ENCODE data around the gene RAMP3. TPM values are rescaled to one million over a fixed set of nuclear protein-coding genes. Genes with fewer than 3 reads are reported as not detected.

Gene RAMP3
- total and polyA plus RNA-seq, 8 donors = 2.6 to 21.8 (median 11.1) TPM

DNA sequence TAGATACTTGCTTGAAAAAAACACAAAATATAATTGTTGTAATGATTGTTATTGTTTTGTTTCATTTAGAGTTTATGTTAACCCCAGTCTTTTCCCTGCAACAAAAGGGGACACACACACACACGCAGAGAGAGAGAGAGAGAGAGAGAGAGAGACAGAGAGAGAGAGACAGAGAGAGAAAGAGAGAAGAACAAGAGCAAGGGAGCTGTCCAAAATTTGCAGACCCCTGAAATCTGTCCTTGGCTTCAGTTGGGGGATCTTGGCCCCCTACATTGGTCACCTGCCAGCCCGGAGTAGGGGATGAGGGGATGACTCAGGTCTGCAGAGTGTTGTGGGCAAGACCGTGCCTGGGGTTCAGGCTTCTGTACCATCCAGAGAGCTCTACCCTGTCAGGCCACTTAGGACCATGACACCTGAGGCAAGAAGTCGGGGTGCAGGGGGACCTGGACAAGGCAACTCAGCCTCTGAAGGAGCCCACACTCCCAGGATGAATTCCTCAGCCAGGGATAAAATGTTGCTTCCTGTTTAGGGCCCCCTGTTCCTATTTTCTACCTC, 73.1 kb downstream of the RAMP3 start:
- no peaks in the 10 kb centered on the region for H3K9me3 ChIP-seq
- H3K4me3 ChIP-seq = no peak overlapping the region
- H3K4me1 ChIP-seq = no peaks in the 10 kb centered on the region
- 54 to 69% (median 60%) methylated on average over 4 of the region's 4 CpGs for WGBS, 5 donors
- intact Hi-C loops (cut with DNase I; ENCODE audit: low total_unique reads) = no loop called here
- TF ChIP-seq EP300 (IDR thresholded peaks at IDR 0.05) (no peak), POLR2A (IDR thresholded peaks at IDR 0.05) (no peak), POLR2AphosphoS5 (IDR thresholded peaks at IDR 0.05) (no peak)
- TF ChIP-seq, protein P1, sequence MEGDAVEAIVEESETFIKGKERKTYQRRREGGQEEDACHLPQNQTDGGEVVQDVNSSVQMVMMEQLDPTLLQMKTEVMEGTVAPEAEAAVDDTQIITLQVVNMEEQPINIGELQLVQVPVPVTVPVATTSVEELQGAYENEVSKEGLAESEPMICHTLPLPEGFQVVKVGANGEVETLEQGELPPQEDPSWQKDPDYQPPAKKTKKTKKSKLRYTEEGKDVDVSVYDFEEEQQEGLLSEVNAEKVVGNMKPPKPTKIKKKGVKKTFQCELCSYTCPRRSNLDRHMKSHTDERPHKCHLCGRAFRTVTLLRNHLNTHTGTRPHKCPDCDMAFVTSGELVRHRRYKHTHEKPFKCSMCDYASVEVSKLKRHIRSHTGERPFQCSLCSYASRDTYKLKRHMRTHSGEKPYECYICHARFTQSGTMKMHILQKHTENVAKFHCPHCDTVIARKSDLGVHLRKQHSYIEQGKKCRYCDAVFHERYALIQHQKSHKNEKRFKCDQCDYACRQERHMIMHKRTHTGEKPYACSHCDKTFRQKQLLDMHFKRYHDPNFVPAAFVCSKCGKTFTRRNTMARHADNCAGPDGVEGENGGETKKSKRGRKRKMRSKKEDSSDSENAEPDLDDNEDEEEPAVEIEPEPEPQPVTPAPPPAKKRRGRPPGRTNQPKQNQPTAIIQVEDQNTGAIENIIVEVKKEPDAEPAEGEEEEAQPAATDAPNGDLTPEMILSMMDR (IDR thresholded peaks at IDR 0.05) = no peak
- H3K27ac ChIP-seq = no peak overlapping the region
- DNase-seq = no peak
- H3K27me3 ChIP-seq = peaks cover 0 to 17% (median 4%) of the 10 kb centered on the region in 3 donors
- H3K36me3 ChIP-seq = no peaks in the 10 kb centered on the region

DNA sequence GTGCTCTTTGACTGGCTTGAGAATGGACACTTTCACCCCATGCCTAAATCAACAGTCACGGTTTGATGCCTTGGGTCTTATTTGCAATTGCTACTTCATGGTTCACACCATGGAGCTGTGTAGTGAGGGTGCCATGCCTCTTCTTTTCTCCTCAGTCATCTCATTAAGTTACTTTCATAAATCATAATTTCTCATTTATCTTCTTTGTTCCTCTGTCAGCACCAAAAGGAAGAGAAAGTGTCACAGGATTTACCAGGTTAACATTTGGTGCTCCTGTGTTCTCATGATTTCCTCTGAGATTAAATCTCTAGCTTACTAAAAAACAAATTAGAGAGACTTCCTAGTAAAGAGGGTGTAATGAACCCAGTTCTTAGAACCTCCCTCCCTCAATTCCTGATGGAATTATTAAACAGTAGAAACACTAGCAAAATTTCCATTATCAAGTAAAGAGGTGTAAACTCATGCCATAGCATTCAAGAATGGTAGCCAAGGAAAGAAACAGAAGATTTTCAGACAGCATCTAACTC, 75.7 kb downstream of the RAMP3 start:
- no peak for TF ChIP-seq EP300 (IDR thresholded peaks at IDR 0.05)
- TF ChIP-seq, protein P1 (IDR thresholded peaks at IDR 0.05) = no peak
- TF ChIP-seq POLR2A (IDR thresholded peaks at IDR 0.05) = no peak
- no peak for TF ChIP-seq POLR2AphosphoS5 (IDR thresholded peaks at IDR 0.05)
- DNase-seq = no peak
- Histone ChIP-seq H3K27ac (no peak overlapping the region), H3K9me3 (no peaks in the 10 kb centered on the region), H3K36me3 (no peaks in the 10 kb centered on the region), H3K4me3 (no peak overlapping the region), H3K4me1 (no peaks in the 10 kb centered on the region), H3K27me3 (peaks cover 0 to 19% (median 10%) of the 10 kb centered on the region in 3 donors)
- intact Hi-C loops (cut with DNase I; ENCODE audit: low total_unique reads) = no loop called here
- 63 to 81% (median 67%) methylated on average over 1 of the region's 1 CpG for WGBS, 5 donors

Other genes starting within 250 kb of the RAMP3 start
- 10 to 100 TPM in 1 of 5 donors, 1 to 10 TPM in 4; 1.7 to 16.7 (median 4.0) TPM for gene MYO1G, start 178.8 kb upstream of the RAMP3 start, total RNA-seq
- gene MYO1G, start 178.8 kb upstream of the RAMP3 start, polyA plus RNA-seq = 1 to 10 TPM; 2.0 to 3.4 (median 3.2) TPM
- 10 to 100 TPM in 4 of 5 donors, 1 to 10 TPM in 1; 1.8 to 31.7 (median 17.2) TPM for gene CCM2, start 157.6 kb upstream of the RAMP3 start, total RNA-seq
- 10 to 100 TPM; 33.1 to 39.0 (median 38.7) TPM for gene CCM2, start 157.6 kb upstream of the RAMP3 start, polyA plus RNA-seq
- 10 to 100 TPM in 1 of 5 donors, 1 to 10 TPM in 2, under 1 TPM in 2; 0.29 to 24.1 (median 3.0) TPM for gene NACAD, start 68.8 kb upstream of the RAMP3 start, total RNA-seq
- gene NACAD, start 68.8 kb upstream of the RAMP3 start, polyA plus RNA-seq = 1 to 10 TPM in 1 of 3 donors, under 1 TPM in 2; 0.76 to 1.2 (median 0.98) TPM
- gene TBRG4, start 46.1 kb upstream of the RAMP3 start, total RNA-seq = 100 to 1,000 TPM in 2 of 5 donors, 10 to 100 TPM in 3; 40.8 to 219 (median 79.5) TPM
- gene TBRG4, start 46.1 kb upstream of the RAMP3 start, polyA plus RNA-seq = 10 to 100 TPM; 31.2 to 45.2 (median 32.2) TPM